GM18507 (cell line): ENCODE data around the gene SDC3.

ENCODE experiments used
- DNase-seq: peaks from one replicate; pipeline ENCODE4 v3.0.0; 2011; ENCODE audit warnings: low read depth; ENCODE audit not compliant: insufficient read length; ENCODE audit errors: extremely low spot score
- FAIRE-seq: peaks from 2 replicates; lab custom pipeline; 2011; peaks lifted over from hg19 to GRCh38; lab: Jason Lieb, UNC

Gene SDC3

DNA sequence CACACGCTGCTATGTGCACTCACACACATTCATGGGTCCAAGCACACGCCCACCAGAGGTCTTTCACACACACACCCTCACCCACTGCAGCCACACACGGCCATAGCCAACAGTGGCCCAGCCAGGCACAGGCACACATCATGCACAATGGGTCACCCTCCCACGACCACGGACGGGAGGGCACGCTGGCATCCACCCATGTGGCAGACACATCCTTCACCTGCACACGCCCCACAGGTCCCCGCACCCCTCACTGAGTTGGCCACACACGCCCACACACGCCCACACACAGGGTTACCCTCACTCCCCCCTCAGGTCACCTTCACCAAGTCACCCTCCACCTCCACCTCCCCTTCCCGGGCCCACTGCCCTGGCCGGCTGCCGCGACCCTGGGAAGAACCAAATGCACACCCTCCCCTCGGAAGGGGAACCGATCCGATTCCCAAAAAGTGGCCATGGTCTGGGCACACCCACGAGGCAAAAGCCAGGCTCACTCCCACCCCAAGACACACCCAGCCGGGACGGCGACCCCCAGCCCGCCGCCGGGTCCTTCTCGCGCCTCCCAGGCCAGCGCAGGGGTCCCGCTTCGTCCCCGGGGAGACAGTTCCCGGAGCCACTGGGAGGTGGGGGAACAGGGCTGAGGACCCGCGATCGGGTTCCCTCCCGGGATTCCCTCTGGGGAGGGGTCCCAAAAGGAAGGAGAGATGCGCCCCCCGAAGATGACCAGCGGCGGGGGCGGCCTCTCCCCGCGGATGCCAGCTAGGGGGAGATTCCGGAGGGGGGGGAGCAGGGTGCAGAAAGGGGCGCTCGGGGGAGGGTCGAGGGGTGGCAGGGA is 860 bp downstream of the SDC3 start:
- DNase-seq (no peak), FAIRE-seq (no peak)

- DNase-seq: no peak
- FAIRE-seq: no peak
These were observed 1.7 kb downstream of the SDC3 start for GRCh38 chr1:30906631-30907441.

DNA sequence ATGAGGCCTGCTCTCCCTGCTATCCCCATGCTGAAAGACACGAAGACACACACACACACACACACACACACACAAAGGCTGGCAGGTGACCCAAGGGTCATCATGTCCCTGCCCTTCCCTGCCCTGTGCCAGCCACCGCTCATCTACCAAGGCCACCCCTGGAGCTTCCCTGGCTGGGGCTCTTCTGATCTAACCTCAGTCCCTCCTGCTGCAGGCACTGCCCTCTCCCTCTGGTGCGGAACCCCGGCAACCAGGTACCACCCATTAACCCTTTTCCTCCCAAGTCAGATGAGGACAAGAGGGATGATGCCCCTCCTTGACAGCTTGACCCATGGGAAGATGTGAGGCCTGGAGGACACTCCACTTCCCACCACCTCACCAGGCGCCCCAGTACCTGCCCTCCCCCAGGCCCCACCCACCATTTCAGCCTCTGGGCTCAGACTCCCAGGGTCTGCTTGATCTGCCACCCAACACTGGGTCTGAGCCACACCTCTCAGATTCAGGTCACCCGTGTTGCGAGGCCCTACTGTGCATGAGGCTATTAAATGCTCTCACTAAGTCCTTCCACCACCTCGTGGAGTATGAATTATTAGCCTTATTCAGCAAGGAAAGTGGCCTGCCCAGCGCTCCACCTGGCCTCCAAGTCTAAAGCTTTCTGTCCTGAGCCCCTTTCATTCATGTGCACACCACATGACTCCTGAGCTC is 2.5 kb downstream of the SDC3 start:
- no peak for DNase-seq
- no peak for FAIRE-seq

GRCh38 chr1:30905403-30905802 is 3.2 kb downstream of the SDC3 start:
- FAIRE-seq: no peak

GRCh38 chr1:30904962-30905335 is 3.6 kb downstream of the SDC3 start:
- FAIRE-seq: no peak
- DNase-seq: no peak

More at GRCh38 chr1:30905403-30905802, 3.2 kb downstream of the SDC3 start:
- DNase-seq: no peak

GRCh38 chr1:30904191-30904961 is 4.2 kb downstream of the SDC3 start:
- FAIRE-seq: no peak
- DNase-seq: no peak

DNA sequence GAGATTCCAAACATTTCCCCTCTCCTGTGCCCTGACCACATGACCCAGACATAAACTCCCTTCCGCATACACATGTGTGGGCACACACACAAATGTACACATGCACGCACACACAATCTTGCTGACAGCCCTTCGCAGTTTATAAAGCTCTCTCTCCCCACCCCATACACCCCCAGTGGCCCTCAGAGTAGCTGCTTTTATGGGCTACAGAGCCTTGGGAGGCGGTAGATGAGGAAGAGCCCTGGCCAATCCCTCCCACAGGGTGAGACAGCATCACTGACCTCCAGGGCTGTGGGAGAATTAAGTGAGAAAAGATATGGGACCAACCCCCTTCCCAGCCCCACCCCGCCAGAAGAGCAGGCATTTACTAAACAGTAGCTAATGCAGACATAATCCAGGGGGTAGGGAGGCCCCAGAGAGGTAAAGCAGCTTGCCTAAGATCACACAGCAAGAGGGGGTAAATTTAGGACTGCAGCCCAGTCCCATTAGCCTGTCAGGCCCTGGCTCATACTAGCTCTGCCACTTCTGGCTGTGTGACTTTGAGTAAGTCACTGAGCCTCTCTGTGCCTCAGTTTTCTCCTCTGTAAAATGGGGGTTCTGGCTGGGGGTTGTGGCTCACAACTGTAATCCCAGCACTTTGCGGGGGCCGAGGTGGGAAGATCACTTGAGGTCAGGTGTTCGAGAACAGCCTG is 5.1 kb downstream of the SDC3 start:
- FAIRE-seq (no peak), DNase-seq (no peak)

DNA sequence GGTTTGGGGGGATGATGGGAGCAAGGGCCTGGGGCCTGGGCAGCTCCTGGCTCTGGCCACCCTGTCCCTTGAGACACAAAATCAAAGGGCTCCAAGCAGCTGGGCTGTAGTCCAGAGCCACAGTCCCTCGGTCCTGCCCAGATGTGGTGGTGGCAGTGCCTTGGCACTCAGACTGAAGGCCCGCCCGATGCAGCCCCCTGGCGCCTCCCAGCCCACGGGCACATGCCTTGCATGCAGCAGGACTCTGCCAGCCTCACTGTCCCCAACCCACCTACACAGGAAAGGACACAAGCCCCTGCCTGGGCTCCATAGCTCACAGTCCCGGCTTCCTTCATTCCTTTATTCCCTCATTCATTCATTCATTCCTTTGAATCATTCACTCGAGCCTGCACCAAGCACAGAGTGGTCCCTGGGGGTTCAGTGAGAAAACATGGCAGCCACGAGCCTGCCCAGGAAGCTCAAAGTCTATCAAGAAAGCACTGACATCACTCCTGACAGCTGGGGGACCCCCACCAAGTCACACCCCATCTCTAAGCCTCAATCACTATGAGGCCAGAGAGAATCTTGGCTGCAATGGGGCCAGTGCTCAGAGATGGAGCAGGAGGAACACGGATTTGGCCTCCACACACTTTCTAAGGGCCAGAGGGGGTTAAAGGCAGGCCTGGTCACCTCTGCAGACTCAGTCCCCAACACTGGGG is 5.8 kb downstream of the SDC3 start:
- FAIRE-seq: no peak
- no peak for DNase-seq

GRCh38 chr1:30901798-30902581 is 6.6 kb downstream of the SDC3 start:
- FAIRE-seq: no peak

GRCh38 chr1:30900931-30901560 is 7.5 kb downstream of the SDC3 start:
- FAIRE-seq: no peak

More at GRCh38 chr1:30901798-30902581, 6.6 kb downstream of the SDC3 start:
- no peak for DNase-seq

GRCh38 chr1:30900486-30900885 is 8.1 kb downstream of the SDC3 start:
- DNase-seq: no peak

More at GRCh38 chr1:30900931-30901560, 7.5 kb downstream of the SDC3 start:
- DNase-seq: no peak

DNA sequence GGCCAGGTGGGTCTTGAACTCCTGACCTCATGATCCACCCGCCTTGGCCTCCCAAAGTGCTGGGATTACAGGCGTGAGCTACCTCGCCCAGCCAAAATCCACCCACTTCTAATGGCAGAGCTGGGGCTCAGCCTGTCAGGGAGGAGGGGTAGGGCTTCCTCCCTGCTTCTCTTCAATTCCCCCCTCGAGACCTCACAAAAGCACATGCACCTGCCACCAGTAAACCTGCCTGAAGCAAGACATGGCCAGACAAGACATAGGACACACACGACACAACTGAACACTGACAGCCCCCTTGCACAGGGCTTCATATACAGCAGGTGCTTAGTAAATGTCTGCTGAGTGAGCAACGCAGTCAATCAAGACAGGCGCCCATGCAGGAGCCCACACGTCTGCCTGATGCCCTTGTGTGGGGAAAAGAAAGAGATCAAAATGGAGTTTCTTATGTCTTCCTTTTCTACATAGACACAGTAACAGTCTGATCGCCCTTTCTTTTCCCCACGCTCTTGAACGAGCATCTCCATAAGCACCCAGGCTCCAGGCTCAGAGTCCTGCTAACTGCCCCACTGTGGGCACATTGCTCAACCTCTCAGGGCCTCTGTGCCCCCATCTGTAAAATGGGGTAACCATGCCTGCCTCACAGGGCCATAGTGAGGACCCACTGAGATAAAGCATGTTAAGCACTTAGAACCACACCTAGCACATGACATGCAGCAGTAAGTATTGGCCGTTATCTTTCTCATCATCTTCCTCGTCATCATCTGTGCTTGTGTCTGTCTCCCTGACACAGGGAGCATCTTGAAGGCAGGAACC is 8.8 kb downstream of the SDC3 start:
- DNase-seq: no peak
- FAIRE-seq: no peak

More at GRCh38 chr1:30900486-30900885, 8.1 kb downstream of the SDC3 start:
- FAIRE-seq: no peak

GRCh38 chr1:30898031-30898815 is 10.3 kb downstream of the SDC3 start:
- FAIRE-seq: no peak
- DNase-seq: no peak

- FAIRE-seq (no peak), DNase-seq (no peak)
These were observed 11.7 kb downstream of the SDC3 start for GRCh38 chr1:30896905-30897304.

GRCh38 chr1:30895944-30896660 is 12.5 kb downstream of the SDC3 start:
- FAIRE-seq (no peak), DNase-seq (no peak)
